ENCODE measurements around the gene KLHL29.

DNA sequence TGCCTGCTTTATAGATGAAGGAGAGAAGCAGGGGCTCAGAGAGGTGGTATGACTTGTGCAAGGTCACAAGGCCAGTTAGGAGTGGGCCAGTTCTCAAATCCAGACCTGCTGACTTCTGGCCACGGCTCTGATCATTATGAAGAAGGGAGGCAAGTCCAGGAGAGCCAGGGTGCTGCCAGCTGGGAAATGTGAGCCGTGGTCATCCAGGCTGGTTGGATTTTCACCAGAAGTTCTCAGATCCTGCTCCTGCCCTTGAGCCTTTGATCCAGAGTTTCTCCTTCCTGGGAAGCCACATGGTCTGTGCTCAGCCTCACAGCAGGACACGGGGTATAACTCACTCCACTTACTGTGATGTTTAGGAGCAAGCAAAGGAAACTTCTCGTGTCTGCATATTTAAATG is 239.9 kb downstream of the KLHL29 start:
- TF ChIP-seq, protein P1, sequence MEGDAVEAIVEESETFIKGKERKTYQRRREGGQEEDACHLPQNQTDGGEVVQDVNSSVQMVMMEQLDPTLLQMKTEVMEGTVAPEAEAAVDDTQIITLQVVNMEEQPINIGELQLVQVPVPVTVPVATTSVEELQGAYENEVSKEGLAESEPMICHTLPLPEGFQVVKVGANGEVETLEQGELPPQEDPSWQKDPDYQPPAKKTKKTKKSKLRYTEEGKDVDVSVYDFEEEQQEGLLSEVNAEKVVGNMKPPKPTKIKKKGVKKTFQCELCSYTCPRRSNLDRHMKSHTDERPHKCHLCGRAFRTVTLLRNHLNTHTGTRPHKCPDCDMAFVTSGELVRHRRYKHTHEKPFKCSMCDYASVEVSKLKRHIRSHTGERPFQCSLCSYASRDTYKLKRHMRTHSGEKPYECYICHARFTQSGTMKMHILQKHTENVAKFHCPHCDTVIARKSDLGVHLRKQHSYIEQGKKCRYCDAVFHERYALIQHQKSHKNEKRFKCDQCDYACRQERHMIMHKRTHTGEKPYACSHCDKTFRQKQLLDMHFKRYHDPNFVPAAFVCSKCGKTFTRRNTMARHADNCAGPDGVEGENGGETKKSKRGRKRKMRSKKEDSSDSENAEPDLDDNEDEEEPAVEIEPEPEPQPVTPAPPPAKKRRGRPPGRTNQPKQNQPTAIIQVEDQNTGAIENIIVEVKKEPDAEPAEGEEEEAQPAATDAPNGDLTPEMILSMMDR (IDR thresholded peaks at IDR 0.05; ENCODE audit: poor library complexity), result no peak
- TF ChIP-seq EZH2phosphoT487 (IDR thresholded peaks at IDR 0.05; ENCODE audit: low read depth, severe bottlenecking, unreplicated experiment) (no peak), EZH2 (IDR thresholded peaks at IDR 0.05; ENCODE audit: borderline replicate concordance) (no peak)

Measured in hepatocyte (in vitro differentiated cells).